RWPE2 (cell line): Measurements from ENCODE around the gene AGMAT.

ENCODE experiments used
- ATAC-seq: fragments of 200-7000 bp; cut with Tn5 transposase; 3 replicates; pipeline ENCODE4 v1.9.1; 2021; ENCODE audit warnings: low read depth
- DNase-seq: peaks from one replicate; pipeline ENCODE4 v3.0.0-alpha.2; 2020; ENCODE audit warnings: low spot score
- H3K27ac ChIP-seq: fragments of 450-650 bp; 2 replicates; pipeline ENCODE4 v1.5.1; 2017; ENCODE audit warnings: mild to moderate bottlenecking; ENCODE audit not compliant: poor library complexity, severe bottlenecking
- H3K27me3 ChIP-seq: fragments of 250-450 bp; sonication (Bioruptor Pico); 2 replicates; pipeline ENCODE4 v1.5.1; 2021; ENCODE audit warnings: mild to moderate bottlenecking, moderate library complexity; ENCODE audit not compliant: insufficient read depth, poor library complexity, severe bottlenecking
- H3K36me3 ChIP-seq: fragments of 250-450 bp; sonication (Bioruptor Pico); 2 replicates; pipeline ENCODE4 v1.5.1; 2020; ENCODE audit warnings: low read depth, mild to moderate bottlenecking, moderate library complexity
- H3K4me1 ChIP-seq: fragments of 250-450 bp; sonication (Bioruptor Pico); 2 replicates; pipeline ENCODE4 v1.5.1; 2021; ENCODE audit warnings: mild to moderate bottlenecking, moderate library complexity; ENCODE audit not compliant: insufficient read depth, poor library complexity, severe bottlenecking
- H3K4me3 ChIP-seq: fragments of 250-450 bp; sonication (Bioruptor Pico); 2 replicates; pipeline ENCODE4 v1.5.1; 2021; ENCODE audit warnings: mild to moderate bottlenecking, moderate library complexity; ENCODE audit not compliant: severe bottlenecking
- H3K9me3 ChIP-seq: fragments of 250-450 bp; sonication (Bioruptor Pico); 2 replicates; pipeline ENCODE4 v1.5.1; 2021; ENCODE audit warnings: mild to moderate bottlenecking, moderate library complexity; ENCODE audit not compliant: severe bottlenecking
- CTCF ChIP-seq: fragments of 450-650 bp; IDR thresholded peaks from one replicate; pipeline ENCODE4 v1.5.1; 2017; ENCODE audit warnings: mild to moderate bottlenecking, moderate library complexity; ENCODE audit not compliant: poor library complexity, severe bottlenecking

Gene AGMAT

DNA sequence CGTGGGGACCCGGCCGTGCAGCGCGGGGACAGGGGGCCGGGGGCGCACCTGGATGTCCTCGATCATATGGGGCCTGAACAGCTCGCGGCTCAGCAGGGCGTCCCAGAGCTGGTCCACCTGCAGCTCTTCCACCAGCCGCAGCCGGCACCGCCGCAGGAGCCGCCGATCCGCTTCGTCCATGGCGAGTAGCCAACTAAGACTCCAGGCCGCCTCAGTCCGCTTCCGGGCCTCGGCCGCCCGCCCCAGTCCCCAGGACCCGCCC is 60.9 kb downstream of the AGMAT start, which contains the start of gene CASP9:
Gene CASP9, minus strand, starts transcription at position 195 of the 262 bp plus-strand sequence. Its CDS starts 15 bp downstream, at position 180.
- Histone ChIP-seq H3K4me3 (peak within 1 kb of the TSS; percentile 61), H3K36me3 (peaks cover 4% of the 10 kb centered on the region; the same call in 1 of the 2 replicates), H3K4me1 (no peaks in the 10 kb centered on the region), H3K9me3 (no peaks in the 10 kb centered on the region), H3K27ac (peak within 1 kb of the TSS; percentile 57), H3K27me3 (no peaks in the 10 kb centered on the region)
- TF ChIP-seq CTCF, result no peak
- DNase-seq, result no peak
- ATAC-seq, result peak; percentile 25

GRCh38 chr1:15523104-15524020 is 61.5 kb downstream of the AGMAT start:
- no peak for DNase-seq
- TF ChIP-seq CTCF, result no peak
- Histone ChIP-seq H3K27me3 (no peaks in the 10 kb centered on the region), H3K36me3 (no peaks in the 10 kb centered on the region), H3K9me3 (no peaks in the 10 kb centered on the region), H3K4me3 (peak overlapping the region; percentile 43), H3K27ac (peak overlapping the region; percentile 57), H3K4me1 (no peaks in the 10 kb centered on the region)
- peak; percentile 3; the same call in 2 of the 3 replicates for ATAC-seq

DNA sequence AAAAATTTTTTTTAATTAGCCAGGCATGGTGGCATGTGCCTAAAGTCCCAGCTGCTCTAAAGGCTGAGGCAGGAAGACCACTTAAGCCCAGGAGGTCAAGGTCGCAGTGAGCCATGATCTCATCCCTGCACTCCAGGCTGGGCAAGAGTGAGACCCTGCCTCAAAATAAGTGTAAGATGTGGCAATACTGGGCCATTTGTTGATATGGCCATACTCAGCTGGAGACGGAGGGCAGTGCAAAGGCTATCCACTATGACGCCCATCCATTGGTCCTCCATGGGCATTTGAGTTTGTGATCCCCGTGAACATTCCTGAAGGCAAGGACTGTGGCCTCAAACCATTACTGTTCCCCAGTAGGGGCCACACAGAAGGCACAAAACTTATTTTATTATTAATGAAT is 62.3 kb downstream of the AGMAT start:
- Histone ChIP-seq H3K4me1 (no peaks in the 10 kb centered on the region), H3K9me3 (no peaks in the 10 kb centered on the region), H3K27me3 (no peaks in the 10 kb centered on the region), H3K27ac (no peak overlapping the region), H3K36me3 (no peaks in the 10 kb centered on the region), H3K4me3 (no peak overlapping the region)
- no peak for TF ChIP-seq CTCF
- ATAC-seq (no peak), DNase-seq (no peak)
